ENCODE measurements around the gene WNT7B.

DNA sequence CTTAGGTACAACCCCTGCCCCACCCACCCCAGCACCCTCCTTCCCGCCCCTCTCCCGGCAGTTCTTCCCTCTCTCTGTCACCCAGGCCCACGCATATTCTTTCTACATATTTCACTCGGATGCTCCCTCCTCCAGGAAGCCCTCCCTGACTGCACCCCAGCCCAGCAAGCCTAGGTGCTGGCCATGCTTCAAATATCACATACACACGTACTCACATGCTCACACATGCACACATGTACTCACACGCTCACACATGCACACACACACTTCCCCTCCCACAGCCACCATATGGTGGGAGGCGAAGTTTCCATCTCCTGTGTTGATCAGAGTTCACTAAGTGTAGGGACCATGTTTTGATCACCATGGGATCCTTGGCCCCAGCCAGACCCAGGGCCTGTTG, 90.4 kb downstream of the WNT7B start:
- TF ChIP-seq EZH2 (IDR thresholded peaks at IDR 0.05) (no peak), POLR2AphosphoS5 (IDR thresholded peaks at IDR 0.05; ENCODE audit: borderline replicate concordance, low read depth, low read length) (no peak)
